ENCODE data around the gene PRKCA.

Gene PRKCA

GRCh38 chr17:66748578-66748977 is 446.2 kb downstream of the PRKCA start:
- Histone ChIP-seq H3K9ac (ENCODE audit: low read depth, low read length) (no peak overlapping the region), H3K36me3 (ENCODE audit: insufficient read depth, low read length) (peaks cover 25% of the 10 kb centered on the region), H3K4me3 (ENCODE audit: low read length) (no peak overlapping the region), H3K4me1 (ENCODE audit: control insufficient read depth, insufficient read depth, low read length) (peaks cover 16% of the 10 kb centered on the region), H3K27me3 (ENCODE audit: control insufficient read depth, insufficient read depth, low read length) (no peaks in the 10 kb centered on the region), H3K4me2 (ENCODE audit: low read length) (no peak overlapping the region), H3K9me3 (replicated peaks; ENCODE audit: low read length) (no peaks in the 10 kb centered on the region)

- no peak overlapping the region for H3K9ac ChIP-seq (ENCODE audit: low read depth, low read length)
- H3K36me3 ChIP-seq (ENCODE audit: insufficient read depth, low read length): peaks cover 23% of the 10 kb centered on the region
- H3K27me3 ChIP-seq (ENCODE audit: control insufficient read depth, insufficient read depth, low read length): no peaks in the 10 kb centered on the region
- no peak overlapping the region for H3K4me3 ChIP-seq (ENCODE audit: low read length)
- no peaks in the 10 kb centered on the region for H3K9me3 ChIP-seq (replicated peaks; ENCODE audit: low read length)
- no peak overlapping the region for H3K4me2 ChIP-seq (ENCODE audit: low read length)
- peaks cover 16% of the 10 kb centered on the region for H3K4me1 ChIP-seq (ENCODE audit: control insufficient read depth, insufficient read depth, low read length)
Measured at GRCh38 chr17:66749217-66749832, 446.9 kb downstream of the PRKCA start.

GRCh38 chr17:66750116-66750515 is 447.7 kb downstream of the PRKCA start:
- H3K36me3 ChIP-seq (ENCODE audit: insufficient read depth, low read length): peaks cover 25% of the 10 kb centered on the region
- no peaks in the 10 kb centered on the region for H3K9me3 ChIP-seq (replicated peaks; ENCODE audit: low read length)
- H3K27me3 ChIP-seq (ENCODE audit: control insufficient read depth, insufficient read depth, low read length): no peaks in the 10 kb centered on the region

GRCh38 chr17:66750781-66751543 is 448.5 kb downstream of the PRKCA start:
- Histone ChIP-seq H3K4me2 (ENCODE audit: low read length) (no peak overlapping the region), H3K4me1 (ENCODE audit: control insufficient read depth, insufficient read depth, low read length) (peaks cover 16% of the 10 kb centered on the region), H3K36me3 (ENCODE audit: insufficient read depth, low read length) (peaks cover 29% of the 10 kb centered on the region)

More at GRCh38 chr17:66750116-66750515, 447.7 kb downstream of the PRKCA start:
- H3K4me2 ChIP-seq (ENCODE audit: low read length): no peak overlapping the region
- no peak overlapping the region for H3K9ac ChIP-seq (ENCODE audit: low read depth, low read length)
- peaks cover 16% of the 10 kb centered on the region for H3K4me1 ChIP-seq (ENCODE audit: control insufficient read depth, insufficient read depth, low read length)
- H3K4me3 ChIP-seq (ENCODE audit: low read length): no peak overlapping the region

GRCh38 chr17:66751771-66752170 is 449.4 kb downstream of the PRKCA start:
- H3K4me3 ChIP-seq (ENCODE audit: low read length): no peak overlapping the region
- no peaks in the 10 kb centered on the region for H3K9me3 ChIP-seq (replicated peaks; ENCODE audit: low read length)
- no peak overlapping the region for H3K4me2 ChIP-seq (ENCODE audit: low read length)
- H3K4me1 ChIP-seq (ENCODE audit: control insufficient read depth, insufficient read depth, low read length): peaks cover 16% of the 10 kb centered on the region
- H3K27me3 ChIP-seq (ENCODE audit: control insufficient read depth, insufficient read depth, low read length): no peaks in the 10 kb centered on the region
- peaks cover 32% of the 10 kb centered on the region for H3K36me3 ChIP-seq (ENCODE audit: insufficient read depth, low read length)
- H3K9ac ChIP-seq (ENCODE audit: low read depth, low read length): no peak overlapping the region

More at GRCh38 chr17:66750781-66751543, 448.5 kb downstream of the PRKCA start:
- H3K9ac ChIP-seq (ENCODE audit: low read depth, low read length): no peak overlapping the region
- H3K4me3 ChIP-seq (ENCODE audit: low read length): no peak overlapping the region
- no peaks in the 10 kb centered on the region for H3K9me3 ChIP-seq (replicated peaks; ENCODE audit: low read length)
- no peaks in the 10 kb centered on the region for H3K27me3 ChIP-seq (ENCODE audit: control insufficient read depth, insufficient read depth, low read length)

- Histone ChIP-seq H3K36me3 (ENCODE audit: insufficient read depth, low read length) (peaks cover 32% of the 10 kb centered on the region), H3K9me3 (replicated peaks; ENCODE audit: low read length) (no peaks in the 10 kb centered on the region), H3K4me2 (ENCODE audit: low read length) (no peak overlapping the region), H3K9ac (ENCODE audit: low read depth, low read length) (no peak overlapping the region), H3K27me3 (ENCODE audit: control insufficient read depth, insufficient read depth, low read length) (no peaks in the 10 kb centered on the region), H3K4me3 (ENCODE audit: low read length) (no peak overlapping the region), H3K4me1 (ENCODE audit: control insufficient read depth, insufficient read depth, low read length) (peaks cover 13% of the 10 kb centered on the region)
Measured at GRCh38 chr17:66752411-66752810, 450.0 kb downstream of the PRKCA start.

GRCh38 chr17:66753126-66753920 is 450.9 kb downstream of the PRKCA start:
- Histone ChIP-seq H3K4me3 (ENCODE audit: low read length) (no peak overlapping the region), H3K4me1 (ENCODE audit: control insufficient read depth, insufficient read depth, low read length) (peaks cover 5% of the 10 kb centered on the region), H3K9ac (ENCODE audit: low read depth, low read length) (no peak overlapping the region), H3K9me3 (replicated peaks; ENCODE audit: low read length) (no peaks in the 10 kb centered on the region), H3K4me2 (ENCODE audit: low read length) (no peak overlapping the region), H3K27me3 (ENCODE audit: control insufficient read depth, insufficient read depth, low read length) (no peaks in the 10 kb centered on the region), H3K36me3 (ENCODE audit: insufficient read depth, low read length) (peaks cover 32% of the 10 kb centered on the region)

GRCh38 chr17:66755101-66755943 is 452.9 kb downstream of the PRKCA start:
- no peak overlapping the region for H3K4me3 ChIP-seq (ENCODE audit: low read length)
- no peaks in the 10 kb centered on the region for H3K9me3 ChIP-seq (replicated peaks; ENCODE audit: low read length)
- no peak overlapping the region for H3K4me2 ChIP-seq (ENCODE audit: low read length)
- H3K36me3 ChIP-seq (ENCODE audit: insufficient read depth, low read length): peaks cover 24% of the 10 kb centered on the region
- H3K4me1 ChIP-seq (ENCODE audit: control insufficient read depth, insufficient read depth, low read length): no peaks in the 10 kb centered on the region
- no peak overlapping the region for H3K9ac ChIP-seq (ENCODE audit: low read depth, low read length)
- no peaks in the 10 kb centered on the region for H3K27me3 ChIP-seq (ENCODE audit: control insufficient read depth, insufficient read depth, low read length)

GRCh38 chr17:66755944-66756290 is 453.5 kb downstream of the PRKCA start:
- Histone ChIP-seq H3K4me3 (ENCODE audit: low read length) (no peak overlapping the region), H3K4me1 (ENCODE audit: control insufficient read depth, insufficient read depth, low read length) (no peaks in the 10 kb centered on the region), H3K9ac (ENCODE audit: low read depth, low read length) (no peak overlapping the region), H3K4me2 (ENCODE audit: low read length) (no peak overlapping the region), H3K9me3 (replicated peaks; ENCODE audit: low read length) (no peaks in the 10 kb centered on the region), H3K36me3 (ENCODE audit: insufficient read depth, low read length) (peaks cover 18% of the 10 kb centered on the region), H3K27me3 (ENCODE audit: control insufficient read depth, insufficient read depth, low read length) (no peaks in the 10 kb centered on the region)

GRCh38 chr17:66760324-66760723 is 457.9 kb downstream of the PRKCA start:
- Histone ChIP-seq H3K4me2 (ENCODE audit: low read length) (no peak overlapping the region), H3K9me3 (replicated peaks; ENCODE audit: low read length) (no peaks in the 10 kb centered on the region), H3K27me3 (ENCODE audit: control insufficient read depth, insufficient read depth, low read length) (no peaks in the 10 kb centered on the region), H3K4me3 (ENCODE audit: low read length) (no peak overlapping the region), H3K4me1 (ENCODE audit: control insufficient read depth, insufficient read depth, low read length) (no peaks in the 10 kb centered on the region), H3K9ac (ENCODE audit: low read depth, low read length) (no peak overlapping the region), H3K36me3 (ENCODE audit: insufficient read depth, low read length) (peaks cover 9% of the 10 kb centered on the region)

GRCh38 chr17:66762276-66762675 is 459.9 kb downstream of the PRKCA start:
- Histone ChIP-seq H3K27me3 (ENCODE audit: control insufficient read depth, insufficient read depth, low read length) (no peaks in the 10 kb centered on the region), H3K9me3 (replicated peaks; ENCODE audit: low read length) (no peaks in the 10 kb centered on the region), H3K4me3 (ENCODE audit: low read length) (no peak overlapping the region), H3K9ac (ENCODE audit: low read depth, low read length) (no peak overlapping the region), H3K4me2 (ENCODE audit: low read length) (no peak overlapping the region), H3K4me1 (ENCODE audit: control insufficient read depth, insufficient read depth, low read length) (no peaks in the 10 kb centered on the region), H3K36me3 (ENCODE audit: insufficient read depth, low read length) (peaks cover 6% of the 10 kb centered on the region)
